Endothelial cell of umbilical vein (primary cell): ENCODE measurements around the gene NHS. TPM values are rescaled to one million over a fixed set of nuclear protein-coding genes. Genes with fewer than 3 reads are reported as not detected.
A peak's percentile ranks its signal among the peaks of the same experiment; 100 is the strongest.

ENCODE experiments used
- BruUV-seq: library from RNA; stranded (reverse); fragments of 400-500 nt; replicated peaks from 2 replicates; lab custom pipeline; 2021; lab: Mats Ljungman, UMichigan
- CTCF ChIA-PET: fragments of 300-600, 350-600 bp; sonication (Branson Sonifier 250); formaldehyde crosslinking; loops from one replicate; lab custom pipeline; 2021; ENCODE audit warnings: antibody characterized with exemption, inconsistent platforms; lab: Charles Lee
- POLR2A ChIA-PET: fragments of 300-600, 350-600 bp; sonication (Branson Sonifier 250); formaldehyde crosslinking; loops from one replicate; lab custom pipeline; 2021; ENCODE audit warnings: antibody characterized with exemption, inconsistent platforms; lab: Charles Lee
- DNase-seq: peaks from one replicate; pipeline ENCODE4 v3.0.0-alpha.2; 2011; ENCODE audit warnings: low read depth, low spot score
- FAIRE-seq: peaks from 2 replicates; lab custom pipeline; 2011; peaks lifted over from hg19 to GRCh38; lab: Jason Lieb, UNC
- H2AFZ ChIP-seq: 2 replicates; pipeline ENCODE4 v1.6.0; 2012; ENCODE audit warnings: low read depth, low read length, control low read depth, inconsistent platforms
- H3K27ac ChIP-seq: 2 replicates; pipeline ENCODE4 v1.5.1; 2011; ENCODE audit warnings: low read depth, mild to moderate bottlenecking, control low read depth, low read length, moderate library complexity; ENCODE audit not compliant: insufficient read depth
- H3K27me3 ChIP-seq, 2 experiments: 2 replicates each; pipeline versions ENCODE4 v1.6.0 to v1.6.1; 2011; ENCODE audit warnings: low read length in 2 of 2, mixed read lengths in 1 of 2; ENCODE audit not compliant: control insufficient read depth in 2 of 2, insufficient read depth in 2 of 2
- H3K36me3 ChIP-seq, 2 experiments: 2 replicates in 1 of 2; 3 replicates in 1 of 2; pipeline ENCODE4 v1.5.1; 2011; ENCODE audit warnings: low read length in 2 of 2, mild to moderate bottlenecking in 1 of 2, moderate library complexity in 1 of 2; ENCODE audit not compliant: control insufficient read depth in 2 of 2, insufficient read depth in 2 of 2; ENCODE audit errors: extremely low read depth in 1 of 2
- H3K4me1 ChIP-seq: 3 replicates; pipeline ENCODE4 v1.5.1; 2011; ENCODE audit warnings: mild to moderate bottlenecking, low read length; ENCODE audit not compliant: control insufficient read depth, insufficient read depth; ENCODE audit errors: extremely low read depth
- H3K4me2 ChIP-seq: 2 replicates; pipeline ENCODE4 v1.6.1; 2011; ENCODE audit warnings: low read length, control low read depth, mixed read lengths; ENCODE audit not compliant: insufficient read depth
- H3K4me3 ChIP-seq, 3 experiments: fragments of 200-600 bp in 1 of 3; sonication (generic), shearing (Covaris generic) in 1 of 3; replicated peaks in 1 of 3; 2 replicates each; pipeline ENCODE4 v1.5.1; 2011 to 2016; ENCODE audit warnings: control low read depth in 3 of 3, low read length in 3 of 3, mild to moderate bottlenecking in 2 of 3, inconsistent platforms in 1 of 3, low read depth in 1 of 3, moderate library complexity in 1 of 3; ENCODE audit not compliant: insufficient read depth in 1 of 3
- H3K79me2 ChIP-seq: 2 replicates; pipeline ENCODE4 v1.6.0; 2012; ENCODE audit warnings: low read length, inconsistent platforms; ENCODE audit not compliant: control insufficient read depth, insufficient read depth
- H3K9ac ChIP-seq: replicated peaks from 2 replicates; pipeline ENCODE3; 2011; ENCODE audit warnings: low read length, control low read depth; ENCODE audit not compliant: insufficient read depth; ENCODE audit errors: extremely low read depth
- H3K9me1 ChIP-seq: replicated peaks from 3 replicates; pipeline ENCODE4 v1.6.0; 2011; ENCODE audit warnings: mild to moderate bottlenecking, low read length; ENCODE audit not compliant: control insufficient read depth, insufficient read depth; ENCODE audit errors: extremely low read depth
- H3K9me3 ChIP-seq: replicated peaks from 2 replicates; pipeline ENCODE4 v1.5.1; 2012; ENCODE audit warnings: low read length, inconsistent platforms; ENCODE audit not compliant: control insufficient read depth, insufficient read depth
- H4K20me1 ChIP-seq: replicated peaks from 2 replicates; pipeline ENCODE3; 2011; ENCODE audit warnings: mild to moderate bottlenecking, low read length; ENCODE audit not compliant: control insufficient read depth, insufficient read depth; ENCODE audit errors: extremely low read depth
- CTCF ChIP-seq, 2 donors: IDR thresholded peaks; 1 replicate in 1 of 2; 2 replicates in 1 of 2; pipeline ENCODE4 v1.5.1; 2011; ENCODE audit warnings: low read length in 2 of 2, mild to moderate bottlenecking in 2 of 2, moderate library complexity in 2 of 2, control low read depth in 1 of 2, inconsistent platforms in 1 of 2, low read depth in 1 of 2; ENCODE audit not compliant: insufficient read depth in 1 of 2; ENCODE audit errors: extremely low read depth in 1 of 2
- EZH2 ChIP-seq: IDR thresholded peaks from 2 replicates; pipeline ENCODE4 v1.6.1; 2012; ENCODE audit warnings: borderline replicate concordance, low read depth, mild to moderate bottlenecking, moderate library complexity, low read length, inconsistent platforms; ENCODE audit not compliant: severe bottlenecking
- FOS ChIP-seq: IDR thresholded peaks from 2 replicates; pipeline ENCODE4 v1.6.1; 2011; ENCODE audit warnings: mild to moderate bottlenecking, low read length, moderate library complexity, borderline replicate concordance; ENCODE audit not compliant: insufficient read depth
- GATA2 ChIP-seq: IDR thresholded peaks from 2 replicates; pipeline ENCODE4 v1.7.0; 2011; ENCODE audit warnings: low read depth, mild to moderate bottlenecking, moderate library complexity, mixed read lengths, low read length; ENCODE audit not compliant: insufficient read length, insufficient read depth
- JUN ChIP-seq: IDR thresholded peaks from 2 replicates; pipeline ENCODE4 v1.6.1; 2011; ENCODE audit warnings: borderline replicate concordance, low read depth; ENCODE audit not compliant: insufficient read length, insufficient read depth
- MYC ChIP-seq: IDR thresholded peaks from one replicate; pipeline ENCODE4 v1.6.1; 2011; ENCODE audit warnings: mild to moderate bottlenecking, low read depth, low read length
- POLR2A ChIP-seq: IDR thresholded peaks from 2 replicates; pipeline ENCODE4 v1.6.1; 2012; ENCODE audit warnings: low read depth, mild to moderate bottlenecking, control low read depth, low read length
- POLR2AphosphoS5 ChIP-seq: IDR thresholded peaks from 2 replicates; pipeline ENCODE4 v1.6.1; 2012; ENCODE audit warnings: low read depth, mild to moderate bottlenecking, control low read depth, low read length, moderate library complexity; ENCODE audit not compliant: insufficient read depth
- dilution Hi-C: fragments of 300-500 bp; cut with MboI; formaldehyde crosslinking; loops from one replicate; pipeline ENCODE4 v1.15.0; 2019; ENCODE audit warnings: low sequenced_read_pairs; ENCODE audit not compliant: extremely low pct_ligation_motif_present
- intact Hi-C: fragments of 100-400 bp; cut with micrococcal nuclease; formaldehyde crosslinking; loops from one replicate; pipeline ENCODE4 v1.10.0; 2022
- polyA plus RNA-seq, 4 experiments: library from polyadenylated mRNA; depleted of rRNA in 3 of 4; stranded (reverse) in 3 of 4; unstranded in 1 of 4; fragments of >200 nt; gene quantifications; 2 replicates each; pipeline versions ENCODE4 v1.2.1 to v1.2.3, GENCODE V29; 2011 to 2012; ENCODE audit warnings: missing spikeins in 1 of 4
- total RNA-seq: library from RNA; stranded (reverse); gene quantifications from 2 replicates; pipeline ENCODE4 v1.2.3, GENCODE V29; 2021
- TF ChIP-seq, protein P1 (sequence below): IDR thresholded peaks from 2 replicates; pipeline ENCODE4 v1.6.1; 2011; ENCODE audit not compliant: insufficient read depth, insufficient read length

Gene NHS
- total and polyA plus RNA-seq, 2 donors (not counting 3 experiments of a cell fraction or from before 2014, with no cell fraction given) = 0.07 to 0.46 TPM

DNA sequence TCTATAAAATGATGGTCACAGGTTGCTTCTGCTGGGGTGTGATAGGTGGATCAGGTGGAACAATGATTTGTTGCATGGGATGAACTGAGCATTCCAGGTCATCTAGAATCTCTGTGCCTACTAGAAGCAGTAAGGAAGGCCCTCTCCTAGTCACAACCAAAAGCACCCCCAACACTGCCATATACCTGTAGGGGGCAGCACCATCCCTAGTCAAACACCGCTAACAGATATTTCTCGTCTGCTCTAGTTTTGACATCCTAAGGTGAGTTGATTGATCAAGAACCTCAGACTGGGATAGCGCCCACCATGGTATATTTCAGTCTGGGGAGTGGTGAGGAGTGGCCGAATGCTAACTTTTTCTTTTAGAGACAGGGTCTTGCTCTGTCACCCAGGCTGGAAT, 160.2 kb downstream of the NHS start:
- H3K4me1 ChIP-seq = no peaks in the 10 kb centered on the region
- peak; percentile 49 for DNase-seq
- FAIRE-seq = peak; percentile 97
- H3K9ac ChIP-seq = no peak overlapping the region
- ChIA-PET CTCF (interaction anchor here (1.0 to 4.5 kb wide), 3 partner anchors 56 to 293 kb away, joined by 6 to 36 read pairs (median 6); no protein-coding TSS in a partner anchor), POLR2A (no interaction called here)
- H3K4me2 ChIP-seq = no peak overlapping the region
- no peaks in the 10 kb centered on the region for H3K36me3 ChIP-seq
- no peak overlapping the region for H3K4me3 ChIP-seq
- no peak overlapping the region for H3K27ac ChIP-seq
- intact Hi-C loops = loop anchor here (1.0 to 5.0 kb wide), 4 partner anchors 56 to 708 kb away; no protein-coding TSS in a partner anchor
- H3K27me3 ChIP-seq = peaks cover 0 to 2% of the 10 kb centered on the region in 2 experiments
- H3K9me3 ChIP-seq = no peaks in the 10 kb centered on the region
- H4K20me1 ChIP-seq = no peaks in the 10 kb centered on the region
- H3K79me2 ChIP-seq = no peaks in the 10 kb centered on the region
- H2AFZ ChIP-seq = no peak overlapping the region
- BruUV-seq = no TSS peak
- TF ChIP-seq EZH2 (no peak), CTCF (IDR thresholded peaks at IDR 0.05; ENCODE audit: extremely low read depth in 1 of 2, insufficient read depth in 1 of 2, low read depth in 1 of 2, low read length in 2 of 2) (peak; percentile 45 to 51)
- H3K9me1 ChIP-seq = no peaks in the 10 kb centered on the region
- dilution Hi-C loops = no loop called here

- H3K9ac ChIP-seq = no peak overlapping the region
- no peak overlapping the region for H2AFZ ChIP-seq
- no peak overlapping the region for H3K4me3 ChIP-seq
- no peaks in the 10 kb centered on the region for H3K27me3 ChIP-seq
- no peaks in the 10 kb centered on the region for H3K36me3 ChIP-seq
- H3K9me3 ChIP-seq = no peaks in the 10 kb centered on the region
- POLR2A ChIA-PET = no interaction called here
- intact Hi-C loops (loop anchor here (5.0 kb wide), 2 partner anchors 295 to 710 kb away; no protein-coding TSS in a partner anchor), dilution Hi-C loops (no loop called here)
- CTCF ChIA-PET = interaction anchor here (0.9 to 4.5 kb wide), 3 partner anchors 53 to 153 kb away, joined by 3 to 36 read pairs (median 3); no protein-coding TSS in a partner anchor
- FAIRE-seq (no peak), DNase-seq (no peak)
- no peak overlapping the region for H3K4me2 ChIP-seq
- H4K20me1 ChIP-seq = no peaks in the 10 kb centered on the region
- H3K27ac ChIP-seq = no peak overlapping the region
- no peaks in the 10 kb centered on the region for H3K4me1 ChIP-seq
- no peaks in the 10 kb centered on the region for H3K79me2 ChIP-seq
- no TSS peak for BruUV-seq
- TF ChIP-seq EZH2 (no peak), POLR2A (no peak), FOS (no peak), MYC (no peak), CTCF (IDR thresholded peaks at IDR 0.05; ENCODE audit: extremely low read depth in 1 of 2, insufficient read depth in 1 of 2, low read depth in 1 of 2, low read length in 2 of 2) (no peak), POLR2AphosphoS5 (no peak), JUN (no peak), GATA2 (no peak)
- TF ChIP-seq, protein P1, sequence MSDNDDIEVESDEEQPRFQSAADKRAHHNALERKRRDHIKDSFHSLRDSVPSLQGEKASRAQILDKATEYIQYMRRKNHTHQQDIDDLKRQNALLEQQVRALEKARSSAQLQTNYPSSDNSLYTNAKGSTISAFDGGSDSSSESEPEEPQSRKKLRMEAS = no peak
- no peaks in the 10 kb centered on the region for H3K9me1 ChIP-seq
These were observed 162.8 kb downstream of the NHS start for GRCh38 chrX:17537723-17538243.
